ENCODE measurements around the gene ACER3. TPM values are rescaled to one million over a fixed set of nuclear protein-coding genes. Genes with fewer than 3 reads are reported as not detected.
A peak's percentile ranks its signal among the peaks of the same experiment; 100 is the strongest.

Gene ACER3
- total and polyA plus RNA-seq, 8 donors: 2.1 to 25.9 (median 8.5) TPM

GRCh38 chr11:76910620-76911414, 50.1 kb downstream of the ACER3 start:
- intact Hi-C loops (cut with DNase I; ENCODE audit: low total_unique reads): no loop called here
- TF ChIP-seq POLR2AphosphoS5 (IDR thresholded peaks at IDR 0.05) (no peak), CTCF (IDR thresholded peaks at IDR 0.05) (no peak), POLR2A (IDR thresholded peaks at IDR 0.05) (no peak), EP300 (IDR thresholded peaks at IDR 0.05) (no peak)
- Histone ChIP-seq H3K27me3 (no peaks in the 10 kb centered on the region), H3K27ac (peak overlapping the region in 1 of 5 donors; percentile 32), H3K4me3 (no peak overlapping the region), H3K4me1 (no peaks in the 10 kb centered on the region), H3K36me3 (no peaks in the 10 kb centered on the region), H3K9me3 (peaks cover 0 to 5% (median 5%) of the 10 kb centered on the region in 4 donors)
- DNase-seq: peak in 1 of 2 donors; percentile 45
- 82 to 92% (median 86%) methylated on average over 9 of the region's 9 CpGs for WGBS, 5 donors

- Histone ChIP-seq H3K27ac (peak overlapping the region in 1 of 5 donors; percentile 32), H3K9me3 (peaks cover 0 to under 1% (median 0%) of the 10 kb centered on the region in 4 donors), H3K4me3 (no peak overlapping the region), H3K27me3 (no peaks in the 10 kb centered on the region), H3K4me1 (no peaks in the 10 kb centered on the region), H3K36me3 (no peaks in the 10 kb centered on the region)
- intact Hi-C loops (cut with DNase I; ENCODE audit: low total_unique reads): no loop called here
- DNase-seq: no peak
- 68 to 96% (median 84%) methylated on average over 1 of the region's 1 CpG for WGBS, 5 donors
- no peak for TF ChIP-seq EP300 (IDR thresholded peaks at IDR 0.05)
- TF ChIP-seq CTCF (IDR thresholded peaks at IDR 0.05): no peak
- no peak for TF ChIP-seq POLR2AphosphoS5 (IDR thresholded peaks at IDR 0.05)
- TF ChIP-seq POLR2A (IDR thresholded peaks at IDR 0.05): no peak
Observed at GRCh38 chr11:76911415-76911808, 50.7 kb downstream of the ACER3 start.

DNA sequence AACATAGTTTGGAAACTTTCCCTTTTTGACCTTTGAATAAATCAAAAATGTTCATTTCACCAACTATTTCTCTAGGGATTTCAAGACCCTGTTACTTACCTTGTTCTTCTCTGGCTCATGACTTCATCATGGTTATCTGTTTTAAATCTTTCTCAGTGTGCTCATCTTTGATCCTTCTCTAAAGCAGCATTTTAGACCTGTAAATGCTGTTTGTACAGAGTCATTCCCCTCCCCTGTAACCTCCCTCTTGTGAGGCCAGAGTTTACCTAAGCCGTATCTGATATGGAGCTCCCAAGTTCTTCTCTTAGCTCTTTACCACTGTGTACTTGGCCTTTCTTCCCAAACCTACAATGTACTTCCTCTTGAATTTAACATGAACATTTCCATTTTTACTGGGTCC, 56.0 kb downstream of the ACER3 start:
- Histone ChIP-seq H3K36me3 (no peaks in the 10 kb centered on the region), H3K4me3 (no peak overlapping the region), H3K9me3 (no peaks in the 10 kb centered on the region), H3K27me3 (no peaks in the 10 kb centered on the region), H3K4me1 (peaks cover 0 to 25% (median 20%) of the 10 kb centered on the region in 4 donors), H3K27ac (no peak overlapping the region)
- peak in 1 of 2 donors; percentile 30 for DNase-seq
- 35 to 64% (median 48%) methylated on average over 1 of the region's 1 CpG for WGBS, 5 donors
- intact Hi-C loops (cut with DNase I; ENCODE audit: low total_unique reads): loop anchor here (5.0 kb wide), 1 partner anchor 109 kb away; no protein-coding TSS in a partner anchor
- TF ChIP-seq EP300 (IDR thresholded peaks at IDR 0.05) (no peak), POLR2A (IDR thresholded peaks at IDR 0.05) (no peak), CTCF (IDR thresholded peaks at IDR 0.05) (no peak), POLR2AphosphoS5 (IDR thresholded peaks at IDR 0.05) (no peak)

GRCh38 chr11:76918941-76919386, 58.2 kb downstream of the ACER3 start:
- Histone ChIP-seq H3K36me3 (no peaks in the 10 kb centered on the region), H3K27ac (no peak overlapping the region), H3K27me3 (no peaks in the 10 kb centered on the region), H3K9me3 (no peaks in the 10 kb centered on the region), H3K4me3 (peak overlapping the region in 1 of 4 donors; percentile 31), H3K4me1 (peaks cover 0 to 33% (median 20%) of the 10 kb centered on the region in 4 donors)
- DNase-seq: peak in 1 of 2 donors; percentile 87
- 5 to 14% (median 9%) methylated on average over 3 of the region's 3 CpGs for WGBS, 5 donors
- peak in 5 of 7 experiments; percentile 54 to 67 (median 61) for TF ChIP-seq CTCF (IDR thresholded peaks at IDR 0.05)
- TF ChIP-seq EP300 (IDR thresholded peaks at IDR 0.05): no peak
- TF ChIP-seq POLR2AphosphoS5 (IDR thresholded peaks at IDR 0.05): no peak
- intact Hi-C loops (cut with DNase I; ENCODE audit: low total_unique reads): loop anchor here (5.0 kb wide), 1 partner anchor 112 kb away; no protein-coding TSS in a partner anchor
